ENCODE measurements around the gene RTTN. TPM values are rescaled to one million over a fixed set of nuclear protein-coding genes. Genes with fewer than 3 reads are reported as not detected.

The RTTN gene
- polyA plus RNA-seq, 2 of the 4 experiments (the other 2 are of a cell fraction): 8.4 to 24.6 TPM

GRCh38 chr18:70220628-70221027, 15.1 kb upstream of the RTTN start (continued):
- TF ChIP-seq MAZ (IDR thresholded peaks at IDR 0.05; ENCODE audit: borderline replicate concordance, low read depth, low read length) (no peak), FOSB (CRISPR knock-in tag; IDR thresholded peaks at IDR 0.05) (no peak), E2F6 (IDR thresholded peaks at IDR 0.05; ENCODE audit: borderline replicate concordance, low read depth) (no peak)
- TF ChIP-seq, protein P1, sequence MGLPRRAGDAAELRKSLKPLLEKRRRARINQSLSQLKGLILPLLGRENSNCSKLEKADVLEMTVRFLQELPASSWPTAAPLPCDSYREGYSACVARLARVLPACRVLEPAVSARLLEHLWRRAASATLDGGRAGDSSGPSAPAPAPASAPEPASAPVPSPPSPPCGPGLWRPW (IDR thresholded peaks at IDR 0.05): no peak

DNA sequence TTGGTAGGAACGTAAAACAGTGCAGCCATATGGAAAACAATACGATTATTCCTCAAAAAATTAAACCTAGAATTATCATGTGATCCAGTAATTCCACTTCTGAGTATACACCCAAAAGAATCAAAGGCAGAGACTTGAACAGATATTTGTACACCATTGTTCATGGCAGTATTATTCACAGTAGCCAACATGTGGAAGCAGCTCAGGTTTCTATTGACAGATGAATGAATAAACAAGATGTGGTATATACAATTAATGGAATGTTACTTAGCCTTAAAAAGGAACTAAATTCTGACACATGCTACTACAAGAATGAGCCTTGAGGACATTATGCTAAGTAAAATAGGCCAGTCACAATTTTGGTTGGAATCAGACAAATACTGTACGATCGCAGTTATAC, 14.2 kb upstream of the RTTN start:
- 91% methylated on average over 4 of the region's 4 CpGs for WGBS (ENCODE audit: missing lambda C conversion rate)
- H3K4me3 ChIP-seq: no peak overlapping the region
- no peak for ATAC-seq
- no peak for DNase-seq (ENCODE audit: low read depth in 1 of 2, low spot score in 1 of 2)
- H3K27ac ChIP-seq: no peak overlapping the region
- FAIRE-seq: no peak
- CTCF ChIA-PET: no interaction called here
- TF ChIP-seq HOXB5 (CRISPR knock-in tag; IDR thresholded peaks at IDR 0.05) (no peak), RNF2 (IDR thresholded peaks at IDR 0.05; ENCODE audit: borderline replicate concordance, low read depth) (no peak), MAZ (IDR thresholded peaks at IDR 0.05; ENCODE audit: borderline replicate concordance, low read depth, low read length) (no peak), ZFP36 (IDR thresholded peaks at IDR 0.05; ENCODE audit: borderline replicate concordance, partially characterized antibody) (no peak), MAX (IDR thresholded peaks at IDR 0.05) (no peak), CBX2 (IDR thresholded peaks at IDR 0.05; ENCODE audit: borderline replicate concordance, low read depth) (no peak), SREBF2 (IDR thresholded peaks at IDR 0.05) (no peak), ZC3H11A (IDR thresholded peaks at IDR 0.05) (no peak), CEBPB (IDR thresholded peaks at IDR 0.05) (no peak), POLR2A (IDR thresholded peaks at IDR 0.05; ENCODE audit: low read length) (no peak), ZSCAN20 (CRISPR knock-in tag; IDR thresholded peaks at IDR 0.05) (no peak), RAD21 (conservative IDR thresholded peaks at IDR 0.05 in 1 of 2, IDR thresholded peaks at IDR 0.05 in 1 of 2) (no peak), HOXB13 (CRISPR knock-in tag; IDR thresholded peaks at IDR 0.05; ENCODE audit: low read depth) (no peak), BHLHE40 (IDR thresholded peaks at IDR 0.05; ENCODE audit: low read depth, low read length) (no peak), CBX8 (IDR thresholded peaks at IDR 0.05) (no peak), PHF8 (IDR thresholded peaks at IDR 0.05; ENCODE audit: borderline replicate concordance, low read depth) (no peak), RCOR1 (IDR thresholded peaks at IDR 0.05; ENCODE audit: low read depth, low read length) (no peak)
- no peaks in the 10 kb centered on the region for H3K9me3 ChIP-seq
- POLR2A ChIA-PET: no interaction called here
- H3K4me1 ChIP-seq: no peaks in the 10 kb centered on the region
- no peak overlapping the region for H3K4me2 ChIP-seq

DNA sequence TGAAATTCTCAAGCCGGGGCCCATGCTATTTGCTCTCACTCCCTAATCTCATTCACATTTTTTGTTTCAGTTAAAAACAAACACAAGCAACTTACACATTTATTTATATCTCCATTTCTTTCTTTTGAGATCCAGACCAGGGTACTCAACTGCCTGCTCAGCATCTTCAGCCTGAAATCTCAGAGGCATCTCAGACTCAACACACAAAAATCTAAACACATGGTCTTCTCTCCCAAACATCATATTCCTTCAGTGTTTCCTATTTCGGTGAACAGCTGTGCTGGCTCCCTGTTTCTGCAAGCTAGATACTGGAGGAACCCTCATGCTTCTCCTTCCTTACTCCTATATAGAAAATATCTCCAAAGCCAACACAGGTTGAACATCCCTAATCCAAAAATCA, 11.3 kb upstream of the RTTN start:
- Histone ChIP-seq H3K4me3 (no peak overlapping the region), H3K4me1 (no peaks in the 10 kb centered on the region), H3K4me2 (no peak overlapping the region), H3K9me3 (peaks cover 7% of the 10 kb centered on the region; the same call in 1 of the 3 replicates), H3K27ac (no peak overlapping the region)
- ChIA-PET CTCF (no interaction called here), POLR2A (no interaction called here)
- DNase-seq (ENCODE audit: low read depth in 1 of 2, low spot score in 1 of 2): no peak
- ATAC-seq: no peak
- no peak for TF ChIP-seq PBX3 (IDR thresholded peaks at IDR 0.05)
- no peak for TF ChIP-seq NFE2L2 (conservative IDR thresholded peaks at IDR 0.05; ENCODE audit: low read length)
- TF ChIP-seq SREBF2 (IDR thresholded peaks at IDR 0.05): no peak
- TF ChIP-seq BHLHE40 (IDR thresholded peaks at IDR 0.05; ENCODE audit: low read depth, low read length): no peak
- no peak for TF ChIP-seq POLR2AphosphoS2 (conservative IDR thresholded peaks at IDR 0.05; ENCODE audit: low read length)
- TF ChIP-seq EP300 (IDR thresholded peaks at IDR 0.05): no peak
- no peak for TF ChIP-seq CHD2 (IDR thresholded peaks at IDR 0.05; ENCODE audit: low read length, partially characterized antibody)
- no peak for TF ChIP-seq HOXB5 (CRISPR knock-in tag; IDR thresholded peaks at IDR 0.05)
- no peak for TF ChIP-seq TFCP2L1 (CRISPR knock-in tag; IDR thresholded peaks at IDR 0.05)
- TF ChIP-seq CHD4 (IDR thresholded peaks at IDR 0.05; ENCODE audit: borderline replicate concordance): no peak
- TF ChIP-seq ZNF302 (CRISPR knock-in tag; IDR thresholded peaks at IDR 0.05): no peak
- TF ChIP-seq MAX (IDR thresholded peaks at IDR 0.05): no peak
- no peak for TF ChIP-seq GATA3 (IDR thresholded peaks at IDR 0.05; ENCODE audit: borderline replicate concordance)
- TF ChIP-seq CTCF (IDR thresholded peaks at IDR 0.05): no peak
- TF ChIP-seq BCL3 (IDR thresholded peaks at IDR 0.05): no peak
- TF ChIP-seq NR3C1 (IDR thresholded peaks at IDR 0.05): no peak
- TF ChIP-seq HOXB13 (CRISPR knock-in tag; IDR thresholded peaks at IDR 0.05; ENCODE audit: low read depth): no peak
- TF ChIP-seq FOSB (CRISPR knock-in tag; IDR thresholded peaks at IDR 0.05): no peak
- TF ChIP-seq RNF2 (IDR thresholded peaks at IDR 0.05; ENCODE audit: borderline replicate concordance, low read depth): no peak
- WGBS (ENCODE audit: missing lambda C conversion rate): 93% methylated on average over 2 of the region's 2 CpGs
- no peak for FAIRE-seq

Measured in A549 (cell line).